ENCODE results near the gene CTNNAL1.

Gene CTNNAL1

DNA sequence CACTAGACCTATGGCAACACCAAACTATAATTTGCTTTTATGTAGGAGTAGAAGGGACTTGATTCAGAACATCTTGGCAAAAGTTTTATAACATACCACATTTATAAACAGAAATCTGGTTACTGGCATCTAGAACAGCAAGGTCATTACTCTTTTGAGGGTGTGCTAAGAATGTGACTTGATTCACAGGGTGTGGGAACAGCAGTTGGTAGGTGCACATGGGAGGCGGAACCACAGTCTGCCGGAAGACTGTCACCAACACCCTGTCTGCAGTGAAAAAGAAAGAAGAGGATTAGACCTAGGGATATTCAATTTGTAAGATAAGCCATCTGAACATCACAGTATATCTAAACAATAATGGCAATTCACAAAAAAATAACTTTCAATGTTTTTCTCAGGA lies 102.4 kb downstream of the CTNNAL1 start:
- peaks cover 32% of the 10 kb centered on the region for H3K36me3 ChIP-seq (replicated peaks; ENCODE audit: low read depth, low read length)
- TF ChIP-seq, protein P1, sequence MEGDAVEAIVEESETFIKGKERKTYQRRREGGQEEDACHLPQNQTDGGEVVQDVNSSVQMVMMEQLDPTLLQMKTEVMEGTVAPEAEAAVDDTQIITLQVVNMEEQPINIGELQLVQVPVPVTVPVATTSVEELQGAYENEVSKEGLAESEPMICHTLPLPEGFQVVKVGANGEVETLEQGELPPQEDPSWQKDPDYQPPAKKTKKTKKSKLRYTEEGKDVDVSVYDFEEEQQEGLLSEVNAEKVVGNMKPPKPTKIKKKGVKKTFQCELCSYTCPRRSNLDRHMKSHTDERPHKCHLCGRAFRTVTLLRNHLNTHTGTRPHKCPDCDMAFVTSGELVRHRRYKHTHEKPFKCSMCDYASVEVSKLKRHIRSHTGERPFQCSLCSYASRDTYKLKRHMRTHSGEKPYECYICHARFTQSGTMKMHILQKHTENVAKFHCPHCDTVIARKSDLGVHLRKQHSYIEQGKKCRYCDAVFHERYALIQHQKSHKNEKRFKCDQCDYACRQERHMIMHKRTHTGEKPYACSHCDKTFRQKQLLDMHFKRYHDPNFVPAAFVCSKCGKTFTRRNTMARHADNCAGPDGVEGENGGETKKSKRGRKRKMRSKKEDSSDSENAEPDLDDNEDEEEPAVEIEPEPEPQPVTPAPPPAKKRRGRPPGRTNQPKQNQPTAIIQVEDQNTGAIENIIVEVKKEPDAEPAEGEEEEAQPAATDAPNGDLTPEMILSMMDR (IDR thresholded peaks at IDR 0.05; ENCODE audit: low read depth, low read length) = no peak
- TF ChIP-seq EZH2phosphoT487 (IDR thresholded peaks at IDR 0.05; ENCODE audit: low read depth) = no peak
- H3K27ac ChIP-seq (ENCODE audit: low read length) = no peak overlapping the region
- no peak overlapping the region for H3K9ac ChIP-seq (ENCODE audit: low read length)
- H2AFZ ChIP-seq (ENCODE audit: low read depth, low read length) = no peak overlapping the region
- no peaks in the 10 kb centered on the region for H3K27me3 ChIP-seq (ENCODE audit: low read depth, low read length)
- no peak overlapping the region for H3K4me3 ChIP-seq (ENCODE audit: low read length)
- H3K4me2 ChIP-seq (ENCODE audit: low read length) = no peak overlapping the region
- no peaks in the 10 kb centered on the region for H3K79me2 ChIP-seq (ENCODE audit: low read length)
- H4K20me1 ChIP-seq (ENCODE audit: insufficient read depth, low read length) = no peaks in the 10 kb centered on the region
- no peaks in the 10 kb centered on the region for H3K9me3 ChIP-seq (ENCODE audit: insufficient read depth, low read length)
- H3K4me1 ChIP-seq (ENCODE audit: low read length) = no peaks in the 10 kb centered on the region

GRCh38 chr9:108910402-108910801 lies 102.9 kb downstream of the CTNNAL1 start:
- H3K27me3 ChIP-seq (ENCODE audit: low read depth, low read length) = no peaks in the 10 kb centered on the region
- H4K20me1 ChIP-seq (ENCODE audit: insufficient read depth, low read length) = no peaks in the 10 kb centered on the region
- no peak overlapping the region for H3K27ac ChIP-seq (ENCODE audit: low read length)
- H2AFZ ChIP-seq (ENCODE audit: low read depth, low read length) = no peak overlapping the region
- H3K36me3 ChIP-seq (replicated peaks; ENCODE audit: low read depth, low read length) = peaks cover 36% of the 10 kb centered on the region
- no peak overlapping the region for H3K4me3 ChIP-seq (ENCODE audit: low read length)
- H3K79me2 ChIP-seq (ENCODE audit: low read length) = no peaks in the 10 kb centered on the region
- no peaks in the 10 kb centered on the region for H3K4me1 ChIP-seq (ENCODE audit: low read length)
- H3K9ac ChIP-seq (ENCODE audit: low read length) = no peak overlapping the region
- no peak for TF ChIP-seq EZH2phosphoT487 (IDR thresholded peaks at IDR 0.05; ENCODE audit: low read depth)
- TF ChIP-seq, protein P1 (IDR thresholded peaks at IDR 0.05; ENCODE audit: low read depth, low read length) = no peak
- no peaks in the 10 kb centered on the region for H3K9me3 ChIP-seq (ENCODE audit: insufficient read depth, low read length)
- no peak overlapping the region for H3K4me2 ChIP-seq (ENCODE audit: low read length)

GRCh38 chr9:108905494-108905893 lies 107.8 kb downstream of the CTNNAL1 start:
- H3K4me1 ChIP-seq (ENCODE audit: low read length) = no peaks in the 10 kb centered on the region
- no peaks in the 10 kb centered on the region for H3K79me2 ChIP-seq (ENCODE audit: low read length)
- no peak for TF ChIP-seq EZH2phosphoT487 (IDR thresholded peaks at IDR 0.05; ENCODE audit: low read depth)
- TF ChIP-seq, protein P1 (IDR thresholded peaks at IDR 0.05; ENCODE audit: low read depth, low read length) = no peak
- H3K27ac ChIP-seq (ENCODE audit: low read length) = no peak overlapping the region
- no peak overlapping the region for H2AFZ ChIP-seq (ENCODE audit: low read depth, low read length)
- no peaks in the 10 kb centered on the region for H4K20me1 ChIP-seq (ENCODE audit: insufficient read depth, low read length)
- H3K4me2 ChIP-seq (ENCODE audit: low read length) = no peak overlapping the region
- no peaks in the 10 kb centered on the region for H3K27me3 ChIP-seq (ENCODE audit: low read depth, low read length)
- peaks cover 39% of the 10 kb centered on the region for H3K36me3 ChIP-seq (replicated peaks; ENCODE audit: low read depth, low read length)
- H3K4me3 ChIP-seq (ENCODE audit: low read length) = no peak overlapping the region
- no peaks in the 10 kb centered on the region for H3K9me3 ChIP-seq (ENCODE audit: insufficient read depth, low read length)
- H3K9ac ChIP-seq (ENCODE audit: low read length) = no peak overlapping the region

GRCh38 chr9:108904161-108904560 lies 109.1 kb downstream of the CTNNAL1 start:
- Histone ChIP-seq H3K27ac (ENCODE audit: low read length) (no peak overlapping the region), H3K36me3 (replicated peaks; ENCODE audit: low read depth, low read length) (peaks cover 41% of the 10 kb centered on the region), H4K20me1 (ENCODE audit: insufficient read depth, low read length) (no peaks in the 10 kb centered on the region), H3K4me1 (ENCODE audit: low read length) (no peaks in the 10 kb centered on the region), H3K27me3 (ENCODE audit: low read depth, low read length) (no peaks in the 10 kb centered on the region), H3K9ac (ENCODE audit: low read length) (no peak overlapping the region), H3K9me3 (ENCODE audit: insufficient read depth, low read length) (no peaks in the 10 kb centered on the region), H2AFZ (ENCODE audit: low read depth, low read length) (no peak overlapping the region), H3K4me3 (ENCODE audit: low read length) (no peak overlapping the region), H3K79me2 (ENCODE audit: low read length) (no peaks in the 10 kb centered on the region), H3K4me2 (ENCODE audit: low read length) (no peak overlapping the region)
- no peak for TF ChIP-seq EZH2phosphoT487 (IDR thresholded peaks at IDR 0.05; ENCODE audit: low read depth)
- TF ChIP-seq, protein P1 (IDR thresholded peaks at IDR 0.05; ENCODE audit: low read depth, low read length) = no peak
